Panc1 (cell line): ENCODE data around the gene KLHL35. TPM values are rescaled to one million over a fixed set of nuclear protein-coding genes. Genes with fewer than 3 reads are reported as not detected.
A peak's percentile ranks its signal among the peaks of the same experiment; 100 is the strongest.

Experiments
- ATAC-seq: fragments of 200-7000 bp; cut with Tn5 transposase; 2 replicates; pipeline ENCODE4 v1.9.1; 2020; ENCODE audit warnings: mild to moderate bottlenecking, moderate library complexity
- BruUV-seq: library from RNA; stranded (reverse); fragments of 400-500 nt; replicated peaks from 2 replicates; lab custom pipeline; 2021; lab: Mats Ljungman, UMichigan
- CTCF ChIA-PET: fragments of 300-600 bp; sonication (Branson Sonifier 250); formaldehyde crosslinking; loops from one replicate; lab custom pipeline; 2022; ENCODE audit warnings: antibody characterized with exemption; lab: Charles Lee
- POLR2A ChIA-PET: fragments of 300-600 bp; sonication (Branson Sonifier 250); formaldehyde crosslinking; loops from one replicate; lab custom pipeline; 2022; ENCODE audit warnings: antibody characterized with exemption; lab: Charles Lee
- DNase-seq: peaks from one replicate; pipeline ENCODE4 v3.0.0-alpha.2; 2010; ENCODE audit warnings: low read depth, low spot score
- H3K27ac ChIP-seq: 2 replicates; pipeline ENCODE4 v1.5.1; 2011; ENCODE audit warnings: mild to moderate bottlenecking, low read length, inconsistent platforms
- H3K27me3 ChIP-seq: fragments of 200-500 bp; sonication (Bioruptor generic); 2 replicates; pipeline ENCODE4 v1.6.0; 2014; ENCODE audit warnings: low read length, inconsistent platforms; ENCODE audit not compliant: control insufficient read depth, insufficient read depth
- H3K36me3 ChIP-seq: fragments of 200-500 bp; sonication (Bioruptor generic); 2 replicates; pipeline ENCODE4 v1.5.1; 2014; ENCODE audit warnings: inconsistent platforms, mild to moderate bottlenecking, low read length, moderate library complexity; ENCODE audit not compliant: control insufficient read depth, insufficient read depth
- H3K4me1 ChIP-seq: 2 replicates; pipeline ENCODE4 v1.5.1; 2011; ENCODE audit warnings: inconsistent platforms, mild to moderate bottlenecking, low read length, moderate library complexity; ENCODE audit not compliant: control insufficient read depth, insufficient read depth
- H3K4me3 ChIP-seq, 2 experiments: 2 replicates each; pipeline ENCODE4 v1.5.1; 2011 to 2012; ENCODE audit warnings: low read depth in 2 of 2, low read length in 2 of 2, mild to moderate bottlenecking in 2 of 2, inconsistent platforms in 1 of 2, moderate library complexity in 1 of 2
- H3K9me3 ChIP-seq: fragments of 200-500 bp; sonication (Bioruptor generic); 2 replicates; pipeline ENCODE4 v1.5.1; 2014; ENCODE audit warnings: low read depth, mild to moderate bottlenecking, inconsistent platforms, low read length, moderate library complexity; ENCODE audit not compliant: control insufficient read depth, insufficient read depth
- CTCF ChIP-seq: fragments of 450-650 bp; IDR thresholded peaks from 2 replicates; pipeline ENCODE4 v1.5.1; 2017; ENCODE audit warnings: mild to moderate bottlenecking
- POLR2AphosphoS5 ChIP-seq: IDR thresholded peaks from 2 replicates; pipeline ENCODE4 v1.6.1; 2012; ENCODE audit warnings: mild to moderate bottlenecking, low read depth, low read length, moderate library complexity
- REST ChIP-seq, 2 experiments: IDR thresholded peaks; 2 replicates each; pipeline ENCODE4 v1.6.1; 2011 to 2012; ENCODE audit warnings: low read depth in 2 of 2, control low read depth in 1 of 2, low read length in 1 of 2, mild to moderate bottlenecking in 1 of 2, moderate library complexity in 1 of 2; ENCODE audit not compliant: insufficient read depth in 1 of 2
- SIN3A ChIP-seq: IDR thresholded peaks from 2 replicates; pipeline ENCODE4 v1.6.1; 2012; ENCODE audit warnings: low read depth, mild to moderate bottlenecking, low read length, moderate library complexity, borderline replicate concordance; ENCODE audit not compliant: insufficient read depth
- TCF7L2 ChIP-seq: IDR thresholded peaks from 2 replicates; pipeline ENCODE4 v1.6.1; 2011; ENCODE audit warnings: mild to moderate bottlenecking, low read depth, low read length, inconsistent platforms
- in situ Hi-C: cut with HindIII; loops from 2 replicates; pipeline ENCODE4 v1.10.0; 2016; ENCODE audit warnings: low sequenced_read_pairs, low pct_unique_long_range_greater_than_20kb
- intact Hi-C: fragments of 100-400 bp; cut with micrococcal nuclease; formaldehyde crosslinking; loops from one replicate; pipeline ENCODE4 v1.10.0; 2022; ENCODE audit not compliant: unreplicated experiment
- total RNA-seq: library from RNA; stranded (reverse); gene quantifications from one replicate; pipeline ENCODE4 v1.2.1, GENCODE V29; 2021; ENCODE audit not compliant: unreplicated experiment

The KLHL35 gene
- total RNA-seq, 1 experiment from 2014 or later: 10.9 TPM

- no TSS peak for BruUV-seq
- no peak overlapping the region for H3K4me3 ChIP-seq
- ATAC-seq (no peak), DNase-seq (no peak)
- intact Hi-C loops: no loop called here
- POLR2A ChIA-PET: no interaction called here
- in situ Hi-C loops: no loop called here
- no peak for TF ChIP-seq REST (IDR thresholded peaks at IDR 0.05; ENCODE audit: insufficient read depth in 1 of 2, low read depth in 2 of 2, low read length in 1 of 2)
- no peak for TF ChIP-seq SIN3A
- no peak for TF ChIP-seq CTCF
- TF ChIP-seq TCF7L2: no peak
- TF ChIP-seq POLR2AphosphoS5: no peak
- H3K36me3 ChIP-seq: no peaks in the 10 kb centered on the region
- H3K27me3 ChIP-seq: no peaks in the 10 kb centered on the region
- CTCF ChIA-PET: no interaction called here
- peaks cover 20% of the 10 kb centered on the region for H3K4me1 ChIP-seq
- H3K9me3 ChIP-seq: peaks cover under 1% of the 10 kb centered on the region; the same call in 1 of the 2 replicates
- peak overlapping the region; percentile 41; the same call in 1 of the 2 replicates for H3K27ac ChIP-seq
Observed at GRCh38 chr11:75374646-75375045, 58.4 kb downstream of the KLHL35 start.

- in situ Hi-C loops: no loop called here
- ChIA-PET POLR2A (interaction anchor here (0.7 kb wide), 1 partner anchor 439 kb away, joined by 3 read pairs; no protein-coding TSS in a partner anchor), CTCF (interaction anchor here (1.1 kb wide), 1 partner anchor 33 kb away, joined by 3 read pairs; no protein-coding TSS in a partner anchor)
- Histone ChIP-seq H3K27ac (0 out of 2 replicates have a peak overlapping the region, but pooled peaks have one; percentile 83), H3K9me3 (peaks cover 7% of the 10 kb centered on the region; the same call in 1 of the 2 replicates), H3K4me1 (peaks cover 20% of the 10 kb centered on the region), H3K4me3 (no peak overlapping the region), H3K27me3 (no peaks in the 10 kb centered on the region), H3K36me3 (no peaks in the 10 kb centered on the region)
- ATAC-seq: no peak
- BruUV-seq: no TSS peak
- DNase-seq: no peak
- intact Hi-C loops: no loop called here
- TF ChIP-seq TCF7L2: no peak
- no peak for TF ChIP-seq POLR2AphosphoS5
- no peak for TF ChIP-seq REST (IDR thresholded peaks at IDR 0.05; ENCODE audit: insufficient read depth in 1 of 2, low read depth in 2 of 2, low read length in 1 of 2)
- TF ChIP-seq SIN3A: no peak
- no peak for TF ChIP-seq CTCF
Observed at GRCh38 chr11:75373201-75373600, 59.8 kb downstream of the KLHL35 start.
